HepG2 (cell line): Measurements from ENCODE around the gene STX4. TPM values are rescaled to one million over a fixed set of nuclear protein-coding genes. Genes with fewer than 3 reads are reported as not detected.
A peak's percentile ranks its signal among the peaks of the same experiment; 100 is the strongest.

Experiments
- IRX3 ChIP-seq: sonication (generic); formaldehyde crosslinking; IDR thresholded peaks from 2 replicates; pipeline ENCODE4 v1.8.1; 2023; ENCODE audit warnings: mild to moderate bottlenecking, low read depth, missing genetic modification reagents, borderline replicate concordance
- KLF9 ChIP-seq: IDR thresholded peaks from 2 replicates; pipeline ENCODE4 v1.6.1; 2016; ENCODE audit warnings: low read depth
- SNAI1 ChIP-seq: sonication (generic); formaldehyde crosslinking; IDR thresholded peaks from 2 replicates; pipeline ENCODE4 v1.5.0; 2020; ENCODE audit warnings: mild to moderate bottlenecking, missing genetic modification reagents, borderline replicate concordance
- TBX3 ChIP-seq: fragments of 450-650 bp; IDR thresholded peaks from 2 replicates; pipeline ENCODE4 v1.6.1; 2017; ENCODE audit warnings: antibody characterized with exemption, mild to moderate bottlenecking, inconsistent platforms, borderline replicate concordance
- XRCC5 ChIP-seq: fragments of 200-400 bp; formaldehyde crosslinking; optimal IDR thresholded peaks from 2 replicates; pipeline ENCODE3; 2017; ENCODE audit warnings: mild to moderate bottlenecking, low read length
- ZNF333 ChIP-seq: sonication (generic); formaldehyde crosslinking; IDR thresholded peaks from 2 replicates; pipeline ENCODE4 v1.4.0; 2020; ENCODE audit warnings: mild to moderate bottlenecking, missing genetic modification reagents, borderline replicate concordance
- ZNF446 ChIP-seq: sonication (generic); formaldehyde crosslinking; IDR thresholded peaks from 2 replicates; pipeline ENCODE4 v1.5.0; 2020; ENCODE audit warnings: mild to moderate bottlenecking, missing genetic modification reagents
- ZNF883 ChIP-seq: sonication (generic); formaldehyde crosslinking; IDR thresholded peaks from 2 replicates; pipeline ENCODE4 v1.5.1; 2020; ENCODE audit warnings: mild to moderate bottlenecking, missing genetic modification reagents; ENCODE audit errors: not compliant biosample characterization
- ZNF891 ChIP-seq: sonication (generic); formaldehyde crosslinking; IDR thresholded peaks from 2 replicates; pipeline ENCODE4 v1.5.0; 2020; ENCODE audit warnings: mild to moderate bottlenecking, missing genetic modification reagents
- polyA plus RNA-seq, 8 experiments: library from polyadenylated mRNA; depleted of rRNA in 3 of 8; stranded (reverse) in 7 of 8; unstranded in 1 of 8; fragments of >200 nt; fragmentation: Illumina TruSeq in 4 of 8; extraction: Trizol in 4 of 8; gene quantifications; 2 replicates each; pipeline versions ENCODE4 v1.2.1 to v1.2.3, GENCODE V29; 2011 to 2016; ENCODE audit warnings: low read depth in 4 of 8, missing spikeins in 1 of 8, mixed read lengths in 1 of 8; ENCODE audit not compliant: insufficient read depth in 1 of 8
- total RNA-seq, 5 experiments: library from RNA; depleted of rRNA; stranded (reverse); fragments of >200 nt; fragmentation: Illumina TruSeq; extraction: Trizol; gene quantifications; 2 replicates each; pipeline ENCODE4 v1.2.3, GENCODE V29; 2016; ENCODE audit warnings: low read depth in 1 of 5
- TF ChIP-seq, protein P1 (sequence below): sonication (generic); formaldehyde crosslinking; IDR thresholded peaks from 2 replicates; pipeline ENCODE4 v1.5.0; 2020; ENCODE audit warnings: mild to moderate bottlenecking, missing genetic modification reagents
- TF ChIP-seq, protein P2 (sequence below): sonication (generic); formaldehyde crosslinking; IDR thresholded peaks from 2 replicates; pipeline ENCODE4 v1.8.0; 2022; ENCODE audit warnings: low read depth, missing genetic modification reagents
- TF ChIP-seq, protein P3 (sequence below): IDR thresholded peaks from 2 replicates; pipeline ENCODE4 v1.6.1; 2018; ENCODE audit warnings: missing genetic modification reagents, mild to moderate bottlenecking, missing compliant biosample characterization
- TF ChIP-seq, protein P4 (sequence below): sonication (generic); formaldehyde crosslinking; IDR thresholded peaks from 2 replicates; pipeline ENCODE4 v1.8.1; 2022; ENCODE audit warnings: mild to moderate bottlenecking, missing genetic modification reagents

STX4 gene
- total and polyA plus RNA-seq, 2 of the 13 experiments (the other 11 are each of a cell fraction or from before 2014, with no cell fraction given) = 29.2 to 34.6 TPM

DNA sequence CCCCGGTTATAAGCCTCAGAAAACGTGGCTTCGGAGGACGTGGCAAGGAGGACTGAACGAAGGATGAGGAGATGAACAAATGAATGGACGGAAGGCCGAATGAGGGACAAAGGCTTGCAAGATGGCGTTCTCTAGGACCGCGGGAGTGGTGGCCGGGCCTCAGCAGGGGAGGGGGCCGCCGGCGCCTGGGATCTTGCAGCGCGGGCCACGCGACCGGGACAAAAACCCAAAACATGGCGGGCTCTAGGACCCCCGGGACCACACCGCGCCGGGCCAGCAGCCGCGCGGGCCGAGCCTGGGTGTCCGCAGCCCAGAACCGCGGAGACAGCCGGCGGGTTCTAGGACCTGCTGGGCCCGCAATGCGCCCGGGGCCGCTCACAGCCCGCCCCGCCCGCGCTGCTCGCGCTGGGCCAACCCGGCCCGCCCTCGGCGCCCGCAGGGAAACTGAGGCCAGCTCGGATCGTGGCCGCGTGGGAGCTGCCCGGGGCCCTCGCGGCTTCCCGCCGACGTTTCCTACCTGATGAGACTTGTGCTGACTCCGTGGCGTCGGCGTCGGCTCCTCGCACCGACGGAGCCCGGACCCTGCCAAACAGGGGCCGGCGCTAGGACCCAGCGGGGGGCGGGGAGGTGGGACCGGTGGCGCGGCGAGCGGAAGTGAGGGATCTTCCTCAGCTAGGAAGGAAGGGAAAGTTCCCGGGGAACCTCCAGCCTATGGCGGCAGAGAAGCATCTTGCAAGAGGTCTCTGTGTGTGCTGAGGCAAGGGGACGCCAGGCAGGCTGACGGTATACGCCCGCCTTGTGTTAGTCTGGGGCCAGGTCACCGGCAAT is 40.0 kb downstream of the STX4 start (continued):
- TF ChIP-seq, protein P1, sequence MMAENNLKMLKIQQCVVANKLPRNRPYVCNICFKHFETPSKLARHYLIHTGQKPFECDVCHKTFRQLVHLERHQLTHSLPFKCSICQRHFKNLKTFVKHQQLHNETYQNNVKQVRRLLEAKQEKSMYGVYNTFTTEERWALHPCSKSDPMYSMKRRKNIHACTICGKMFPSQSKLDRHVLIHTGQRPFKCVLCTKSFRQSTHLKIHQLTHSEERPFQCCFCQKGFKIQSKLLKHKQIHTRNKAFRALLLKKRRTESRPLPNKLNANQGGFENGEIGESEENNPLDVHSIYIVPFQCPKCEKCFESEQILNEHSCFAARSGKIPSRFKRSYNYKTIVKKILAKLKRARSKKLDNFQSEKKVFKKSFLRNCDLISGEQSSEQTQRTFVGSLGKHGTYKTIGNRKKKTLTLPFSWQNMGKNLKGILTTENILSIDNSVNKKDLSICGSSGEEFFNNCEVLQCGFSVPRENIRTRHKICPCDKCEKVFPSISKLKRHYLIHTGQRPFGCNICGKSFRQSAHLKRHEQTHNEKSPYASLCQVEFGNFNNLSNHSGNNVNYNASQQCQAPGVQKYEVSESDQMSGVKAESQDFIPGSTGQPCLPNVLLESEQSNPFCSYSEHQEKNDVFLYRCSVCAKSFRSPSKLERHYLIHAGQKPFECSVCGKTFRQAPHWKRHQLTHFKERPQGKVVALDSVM (CRISPR knock-in tag) = peak; percentile 34
- TF ChIP-seq KLF9 = no peak
- no peak; the same call in 1 of the 2 replicates for TF ChIP-seq TBX3
- peak; percentile 95 for TF ChIP-seq XRCC5
- TF ChIP-seq, protein P2, sequence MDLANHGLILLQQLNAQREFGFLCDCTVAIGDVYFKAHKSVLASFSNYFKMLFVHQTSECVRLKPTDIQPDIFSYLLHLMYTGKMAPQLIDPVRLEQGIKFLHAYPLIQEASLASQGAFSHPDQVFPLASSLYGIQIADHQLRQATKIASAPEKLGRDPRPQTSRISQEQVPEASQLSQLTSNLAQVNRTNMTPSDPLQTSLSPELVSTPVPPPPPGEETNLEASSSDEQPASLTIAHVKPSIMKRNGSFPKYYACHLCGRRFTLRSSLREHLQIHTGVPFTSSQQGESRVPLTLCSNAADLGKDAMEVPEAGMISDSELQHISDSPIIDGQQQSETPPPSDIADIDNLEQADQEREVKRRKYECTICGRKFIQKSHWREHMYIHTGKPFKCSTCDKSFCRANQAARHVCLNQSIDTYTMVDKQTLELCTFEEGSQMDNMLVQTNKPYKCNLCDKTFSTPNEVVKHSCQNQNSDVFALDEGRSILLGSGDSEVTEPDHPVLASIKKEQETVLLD (CRISPR knock-in tag) = no peak; the same call in 1 of the 2 replicates
- TF ChIP-seq ZNF883 (CRISPR knock-in tag) = no peak
- 0 out of 2 replicates have a peak, but pooled peaks have one; percentile 30 for TF ChIP-seq IRX3
- TF ChIP-seq, protein P3, sequence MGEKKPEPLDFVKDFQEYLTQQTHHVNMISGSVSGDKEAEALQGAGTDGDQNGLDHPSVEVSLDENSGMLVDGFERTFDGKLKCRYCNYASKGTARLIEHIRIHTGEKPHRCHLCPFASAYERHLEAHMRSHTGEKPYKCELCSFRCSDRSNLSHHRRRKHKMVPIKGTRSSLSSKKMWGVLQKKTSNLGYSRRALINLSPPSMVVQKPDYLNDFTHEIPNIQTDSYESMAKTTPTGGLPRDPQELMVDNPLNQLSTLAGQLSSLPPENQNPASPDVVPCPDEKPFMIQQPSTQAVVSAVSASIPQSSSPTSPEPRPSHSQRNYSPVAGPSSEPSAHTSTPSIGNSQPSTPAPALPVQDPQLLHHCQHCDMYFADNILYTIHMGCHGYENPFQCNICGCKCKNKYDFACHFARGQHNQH (CRISPR knock-in tag) = peak; percentile 73
- 0 out of 2 replicates have a peak, but pooled peaks have one; percentile 40 for TF ChIP-seq ZNF891 (CRISPR knock-in tag)
- TF ChIP-seq ZNF333 (CRISPR knock-in tag) = peak; percentile 44; the same call in 1 of the 2 replicates
- TF ChIP-seq, protein P4, sequence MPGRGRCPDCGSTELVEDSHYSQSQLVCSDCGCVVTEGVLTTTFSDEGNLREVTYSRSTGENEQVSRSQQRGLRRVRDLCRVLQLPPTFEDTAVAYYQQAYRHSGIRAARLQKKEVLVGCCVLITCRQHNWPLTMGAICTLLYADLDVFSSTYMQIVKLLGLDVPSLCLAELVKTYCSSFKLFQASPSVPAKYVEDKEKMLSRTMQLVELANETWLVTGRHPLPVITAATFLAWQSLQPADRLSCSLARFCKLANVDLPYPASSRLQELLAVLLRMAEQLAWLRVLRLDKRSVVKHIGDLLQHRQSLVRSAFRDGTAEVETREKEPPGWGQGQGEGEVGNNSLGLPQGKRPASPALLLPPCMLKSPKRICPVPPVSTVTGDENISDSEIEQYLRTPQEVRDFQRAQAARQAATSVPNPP (CRISPR knock-in tag) = no peak
- TF ChIP-seq ZNF446 (CRISPR knock-in tag) = 0 out of 2 replicates have a peak, but pooled peaks have one; percentile 87
- no peak for TF ChIP-seq SNAI1 (CRISPR knock-in tag)
